NCI-H446 treated with DMSO at 0.1 percent for 48 hours (cell line): ENCODE data around the gene CDH4.
"Not testable (repeated sequence)": the region's sequence is repeated elsewhere in the genome, so short reads cannot be mapped to it uniquely, and the experiment has no call there.

Experiments used
- DNase-seq: peaks from one replicate; lab custom pipeline; 2025; lab: John Stamatoyannopoulos, UW

Gene CDH4

GRCh38 chr20:61981691-61982090 lies 729.6 kb downstream of the CDH4 start:
- not testable (repeated sequence) for DNase-seq

GRCh38 chr20:61982191-61982950 lies 730.3 kb downstream of the CDH4 start:
- DNase-seq, result no peak

DNA sequence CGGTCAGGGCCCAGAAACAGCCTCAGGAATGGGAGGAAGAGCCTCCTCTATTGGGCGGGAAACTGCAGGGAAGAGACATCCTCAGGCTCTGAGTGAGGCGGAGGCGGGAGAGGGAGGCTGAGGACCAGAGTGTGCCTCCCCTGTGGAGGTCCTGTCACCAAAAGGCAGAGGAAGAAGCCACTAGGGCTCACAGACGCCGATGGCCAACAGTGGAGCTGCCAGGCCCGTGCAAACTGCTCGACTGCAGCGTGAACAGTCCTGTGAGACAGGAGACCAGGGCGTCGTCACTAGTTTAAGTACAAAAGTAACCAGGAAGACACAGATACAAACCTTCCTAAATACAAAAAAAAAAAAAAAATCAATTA lies 730.9 kb downstream of the CDH4 start:
- DNase-seq, result no peak

- no peak for DNase-seq
Measured at GRCh38 chr20:61983965-61984364, 731.9 kb downstream of the CDH4 start.

GRCh38 chr20:61984431-61984830 lies 732.4 kb downstream of the CDH4 start:
- DNase-seq, result not testable (repeated sequence)

DNA sequence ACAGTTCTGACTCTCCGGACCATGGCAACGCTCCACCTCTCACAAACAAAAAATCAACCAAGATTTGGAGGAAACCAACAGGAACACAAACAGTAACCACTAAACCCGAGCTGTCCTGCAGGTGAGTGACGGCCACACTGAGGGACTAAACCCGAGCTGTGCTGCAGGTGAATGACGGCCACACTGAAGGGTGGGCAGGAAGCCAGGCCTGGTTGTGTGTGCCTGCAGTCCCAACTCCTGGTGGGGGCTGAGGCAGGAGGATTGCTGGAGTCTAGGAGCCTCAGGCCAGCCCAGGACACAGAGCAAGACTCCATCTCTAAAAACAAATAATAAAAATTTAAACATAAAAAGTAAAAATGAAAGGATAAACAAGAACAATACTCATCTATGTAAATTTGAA lies 733.0 kb downstream of the CDH4 start:
- no peak for DNase-seq

DNA sequence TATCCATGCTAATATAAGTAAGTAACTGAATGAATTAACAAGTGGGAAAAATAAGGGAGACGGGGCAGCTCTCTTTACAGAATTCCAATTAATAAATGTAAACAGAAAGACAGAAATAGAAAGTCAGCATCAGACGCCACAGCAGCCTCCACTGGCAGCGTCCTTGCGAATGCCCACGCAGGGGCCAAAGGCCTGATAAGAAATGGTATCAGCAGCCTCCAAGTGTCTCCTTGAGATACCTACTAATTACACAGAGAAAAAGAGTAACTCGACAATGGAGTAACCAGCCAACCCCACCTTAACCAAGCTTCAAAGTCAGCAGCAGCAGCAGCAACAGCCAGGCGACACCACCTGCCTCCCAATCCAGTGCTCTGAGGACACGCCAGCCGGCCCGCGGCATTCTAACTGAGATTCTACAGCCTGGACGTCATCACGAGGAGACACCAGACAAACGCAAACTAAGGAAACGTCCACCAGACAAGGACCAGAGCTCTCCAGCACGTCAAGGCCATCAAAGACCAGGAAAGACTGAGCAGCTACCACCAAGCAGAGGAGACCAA lies 734.8 kb downstream of the CDH4 start:
- no peak for DNase-seq

DNA sequence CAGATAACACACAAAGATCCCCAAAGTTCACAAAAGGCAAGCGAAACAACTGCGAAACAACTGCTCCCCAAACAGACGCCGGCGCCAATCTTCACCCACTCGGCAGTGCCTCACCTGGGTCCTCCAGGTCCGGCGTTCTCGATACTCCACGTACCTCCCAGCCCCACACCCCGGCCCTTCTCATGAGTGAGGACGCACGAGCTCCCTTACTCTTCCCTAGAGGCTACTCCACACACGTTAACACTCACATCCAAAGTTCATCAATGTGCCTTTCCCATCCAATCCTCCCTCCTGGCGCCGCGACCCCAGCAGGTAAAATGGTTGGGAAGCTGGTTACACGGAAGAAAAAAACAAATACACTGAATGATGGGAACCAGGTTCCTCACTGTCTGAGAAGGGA lies 736.6 kb downstream of the CDH4 start:
- no peak for DNase-seq

GRCh38 chr20:61989741-61990140 lies 737.7 kb downstream of the CDH4 start:
- no peak for DNase-seq
